SH-SY5Y (cell line): Measurements from ENCODE around the gene WNT3.

Source experiments
- GATA2 ChIP-seq: IDR thresholded peaks from 2 replicates; pipeline ENCODE4 v1.6.1; 2011; ENCODE audit warnings: mild to moderate bottlenecking, low read depth, low read length
- GATA3 ChIP-seq: IDR thresholded peaks from 2 replicates; pipeline ENCODE4 v1.6.1; 2011; ENCODE audit warnings: low read depth, mild to moderate bottlenecking, low read length, moderate library complexity

GRCh38 chr17:46772475-46773220, 45.8 kb downstream of the WNT3 start:
- TF ChIP-seq GATA3: no peak
- TF ChIP-seq GATA2: no peak
